ENCODE data around the gene FA2H. TPM values are rescaled to one million over a fixed set of nuclear protein-coding genes. Genes with fewer than 3 reads are reported as not detected.

Gene FA2H
- total RNA-seq, 1 donor from 2014 or later = not detected

DNA sequence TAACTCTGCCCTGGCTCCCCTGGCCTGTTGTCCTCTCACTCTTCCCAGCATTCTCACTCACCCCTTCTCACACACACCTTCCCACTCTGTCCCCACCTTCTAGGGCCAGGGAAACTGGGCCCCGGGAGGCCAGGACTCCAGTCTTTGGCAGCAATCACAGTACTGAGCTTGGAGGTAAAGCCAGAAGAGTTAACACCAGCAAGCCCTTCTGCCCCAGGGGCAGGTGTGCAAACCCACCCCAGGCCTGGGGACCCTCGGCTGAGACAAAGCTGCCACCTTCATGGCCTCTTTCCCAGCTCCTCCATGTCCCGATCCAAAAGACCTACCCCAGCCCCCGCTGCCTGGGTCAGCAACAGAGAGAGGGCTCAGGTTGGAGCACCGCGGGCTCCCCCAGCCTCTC is 37.1 kb downstream of the FA2H start:
- TF ChIP-seq EZH2phosphoT487 (IDR thresholded peaks at IDR 0.05) (no peak), EZH2 (IDR thresholded peaks at IDR 0.05) (no peak), CTCF (IDR thresholded peaks at IDR 0.05) (no peak)
- Histone ChIP-seq H3K27ac (no peak overlapping the region), H3F3A (ENCODE audit: low read depth) (no peaks in the 10 kb centered on the region), H3K36me3 (no peaks in the 10 kb centered on the region), H4K20me1 (ENCODE audit: low read depth) (no peaks in the 10 kb centered on the region), H3K9me3 (ENCODE audit: low read depth) (no peaks in the 10 kb centered on the region), H3K4me1 (peaks cover 30% of the 10 kb centered on the region), H3K27me3 (no peaks in the 10 kb centered on the region), H3K4me3 (no peak overlapping the region), H3K4me2 (no peak overlapping the region), H2AFZ (replicated peaks) (peak overlapping the region; percentile 55), H3K9ac (no peak overlapping the region), H3K79me2 (ENCODE audit: low read depth) (no peaks in the 10 kb centered on the region)
- Mint-ChIP-seq H3K27me3 (ENCODE audit: insufficient read depth, low read depth) (peaks cover 2% of the 10 kb centered on the region), H3K4me3 (no peak overlapping the region), H3K27ac (peak overlapping the region; percentile 8), H3K36me3 (no peaks in the 10 kb centered on the region), H3K9me3 (no peaks in the 10 kb centered on the region), H3K4me1 (peaks cover 39% of the 10 kb centered on the region)
- no peak for DNase-seq (ENCODE audit: low spot score)

DNA sequence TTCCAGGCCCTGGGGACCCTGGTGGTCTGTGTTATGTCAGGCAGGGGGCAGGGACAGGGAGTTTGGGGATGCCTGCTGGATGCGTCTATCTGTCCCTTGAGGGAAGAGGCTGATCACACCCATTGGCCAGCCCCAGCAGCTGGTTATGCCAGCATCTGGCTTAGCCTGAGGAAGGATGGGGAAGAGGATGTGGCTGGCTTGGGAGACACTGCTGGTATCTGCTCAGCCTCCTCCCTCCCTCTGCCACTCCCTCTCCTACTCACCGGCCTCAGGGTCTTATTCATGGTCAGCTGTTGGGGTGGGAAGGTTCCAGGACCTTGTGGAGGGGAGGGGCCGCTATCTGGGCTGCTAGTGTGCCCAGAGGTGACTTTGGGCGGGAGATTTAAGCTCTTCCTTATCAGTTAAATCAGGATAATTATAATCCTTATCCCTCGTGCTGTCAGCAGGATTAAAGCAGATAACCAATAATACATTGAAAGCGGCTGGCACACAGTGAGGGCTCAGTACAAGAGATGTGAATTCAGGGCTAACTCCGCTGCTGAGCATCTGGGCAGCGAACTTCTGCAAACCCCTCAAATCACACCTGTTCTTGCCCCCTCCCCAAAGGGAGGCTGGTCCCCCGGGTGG is 38.0 kb downstream of the FA2H start:
- Histone ChIP-seq H2AFZ (replicated peaks) (no peak overlapping the region), H4K20me1 (ENCODE audit: low read depth) (no peaks in the 10 kb centered on the region), H3K79me2 (ENCODE audit: low read depth) (no peaks in the 10 kb centered on the region), H3K4me3 (no peak overlapping the region), H3K27ac (no peak overlapping the region), H3K36me3 (no peaks in the 10 kb centered on the region), H3K9me3 (ENCODE audit: low read depth) (no peaks in the 10 kb centered on the region), H3F3A (ENCODE audit: low read depth) (no peaks in the 10 kb centered on the region), H3K4me2 (no peak overlapping the region), H3K4me1 (peaks cover 30% of the 10 kb centered on the region), H3K27me3 (no peaks in the 10 kb centered on the region), H3K9ac (no peak overlapping the region)
- peaks cover 33% of the 10 kb centered on the region for H3K4me1 Mint-ChIP-seq
- no peaks in the 10 kb centered on the region for H3K9me3 Mint-ChIP-seq
- TF ChIP-seq CTCF (IDR thresholded peaks at IDR 0.05) = no peak
- no peak for TF ChIP-seq EZH2phosphoT487 (IDR thresholded peaks at IDR 0.05)
- TF ChIP-seq EZH2 (IDR thresholded peaks at IDR 0.05) = no peak
- no peak overlapping the region for H3K27ac Mint-ChIP-seq
- peaks cover 2% of the 10 kb centered on the region for H3K27me3 Mint-ChIP-seq (ENCODE audit: insufficient read depth, low read depth)
- H3K36me3 Mint-ChIP-seq = no peaks in the 10 kb centered on the region
- DNase-seq (ENCODE audit: low spot score) = no peak
- no peak overlapping the region for H3K4me3 Mint-ChIP-seq

DNA sequence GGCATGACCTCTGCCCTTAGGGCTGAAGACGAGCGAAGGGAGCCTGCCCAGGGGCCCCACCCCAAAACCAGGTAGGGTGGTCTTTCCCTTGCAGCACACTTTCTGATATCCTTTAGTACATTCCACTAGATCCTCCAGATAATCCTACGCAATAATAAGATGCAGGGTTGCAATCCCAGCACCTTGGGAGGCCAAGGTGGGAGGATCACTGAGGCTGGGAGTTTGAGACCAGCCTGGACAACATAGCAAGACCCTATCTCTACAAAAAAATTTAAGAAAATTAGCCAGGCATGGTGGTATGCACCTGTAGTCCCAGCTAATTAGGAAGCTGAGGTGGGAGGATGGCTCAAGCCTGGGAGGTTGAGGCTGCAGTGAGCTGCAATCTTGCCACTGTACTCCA is 39.1 kb downstream of the FA2H start:
- no peak overlapping the region for H3K4me3 ChIP-seq
- no peaks in the 10 kb centered on the region for H3K79me2 ChIP-seq (ENCODE audit: low read depth)
- H4K20me1 ChIP-seq (ENCODE audit: low read depth) = no peaks in the 10 kb centered on the region
- H3K27me3 Mint-ChIP-seq (ENCODE audit: insufficient read depth, low read depth) = peaks cover 2% of the 10 kb centered on the region
- TF ChIP-seq EZH2phosphoT487 (IDR thresholded peaks at IDR 0.05) (no peak), CTCF (IDR thresholded peaks at IDR 0.05) (no peak), EZH2 (IDR thresholded peaks at IDR 0.05) (no peak)
- no peak overlapping the region for H2AFZ ChIP-seq (replicated peaks)
- no peaks in the 10 kb centered on the region for H3F3A ChIP-seq (ENCODE audit: low read depth)
- no peak overlapping the region for H3K4me2 ChIP-seq
- peaks cover 33% of the 10 kb centered on the region for H3K4me1 Mint-ChIP-seq
- no peaks in the 10 kb centered on the region for H3K9me3 Mint-ChIP-seq
- DNase-seq (ENCODE audit: low spot score) = no peak
- no peaks in the 10 kb centered on the region for H3K27me3 ChIP-seq
- H3K4me3 Mint-ChIP-seq = no peak overlapping the region
- no peak overlapping the region for H3K27ac Mint-ChIP-seq
- no peak overlapping the region for H3K27ac ChIP-seq
- H3K9ac ChIP-seq = no peak overlapping the region
- H3K4me1 ChIP-seq = peaks cover 30% of the 10 kb centered on the region
- H3K36me3 Mint-ChIP-seq = no peaks in the 10 kb centered on the region
- no peaks in the 10 kb centered on the region for H3K36me3 ChIP-seq
- H3K9me3 ChIP-seq (ENCODE audit: low read depth) = no peaks in the 10 kb centered on the region
